IMR-90 (cell line): Measurements from ENCODE around the gene HMBS. TPM values are rescaled to one million over a fixed set of nuclear protein-coding genes. Genes with fewer than 3 reads are reported as not detected.

Experiments
- ATAC-seq: fragments of 200-7000 bp; cut with Tn5 transposase; 2 replicates; pipeline ENCODE4 v1.9.1; 2020; ENCODE audit warnings: low read depth, mild to moderate bottlenecking, moderate library complexity
- BruUV-seq: library from RNA; stranded (reverse); fragments of 400-500 nt; replicated peaks from 2 replicates; lab custom pipeline; 2021; lab: Mats Ljungman, UMichigan
- CTCF ChIA-PET: fragments of 300-600 bp; formaldehyde crosslinking; extraction: SDS; loops from one replicate; lab custom pipeline; 2021; ENCODE audit warnings: antibody characterized with exemption; lab: Yijun Ruan, JAX
- POLR2A ChIA-PET: fragments of 300-600 bp; sonication (Branson Sonifier 250); formaldehyde crosslinking; loops from one replicate; lab custom pipeline; 2022; ENCODE audit warnings: antibody characterized with exemption; ENCODE audit not compliant: unreplicated experiment; lab: Charles Lee
- DNase-seq: peaks from one replicate; pipeline ENCODE4 v3.0.0; 2013
- H2AFZ ChIP-seq: replicated peaks from 2 replicates; pipeline ENCODE3; 2013; ENCODE audit warnings: low read length, mild to moderate bottlenecking; ENCODE audit not compliant: poor library complexity
- H2AK5ac ChIP-seq: 2 replicates; pipeline ENCODE4 v1.6.1; 2013; ENCODE audit warnings: low read depth, low read length, inconsistent platforms
- H2AK9ac ChIP-seq: replicated peaks from 2 replicates; pipeline ENCODE3; 2013; ENCODE audit warnings: mild to moderate bottlenecking, low read depth, low read length, moderate library complexity; ENCODE audit not compliant: poor library complexity
- H2BK120ac ChIP-seq: 2 replicates; pipeline ENCODE4 v1.6.1; 2013; ENCODE audit warnings: low read depth, low read length, inconsistent platforms
- H2BK15ac ChIP-seq: 3 replicates; pipeline ENCODE4 v1.6.1; 2013; ENCODE audit warnings: low read depth, low read length, inconsistent platforms
- H2BK20ac ChIP-seq: 2 replicates; pipeline ENCODE4 v1.6.1; 2013; ENCODE audit warnings: low read depth, mild to moderate bottlenecking, inconsistent platforms, low read length, moderate library complexity
- H2BK5ac ChIP-seq: 2 replicates; pipeline ENCODE4 v1.6.1; 2013; ENCODE audit warnings: mild to moderate bottlenecking, low read depth, low read length, inconsistent platforms; ENCODE audit not compliant: poor library complexity, severe bottlenecking
- H3K14ac ChIP-seq: replicated peaks from 2 replicates; pipeline ENCODE4 v1.6.1; 2013; ENCODE audit warnings: low read depth, low read length, inconsistent platforms
- H3K18ac ChIP-seq: 2 replicates; pipeline ENCODE4 v1.6.1; 2013; ENCODE audit warnings: low read depth, low read length, control low read depth
- H3K23ac ChIP-seq: 2 replicates; pipeline ENCODE4 v1.6.1; 2013; ENCODE audit warnings: low read depth, low read length, inconsistent platforms
- H3K27ac ChIP-seq: 2 replicates; pipeline ENCODE4 v1.5.1; 2013; ENCODE audit warnings: mild to moderate bottlenecking, control low read depth, low read length; ENCODE audit not compliant: insufficient read depth
- H3K27me3 ChIP-seq: 2 replicates; pipeline ENCODE4 v1.6.1; 2013; ENCODE audit warnings: low read length; ENCODE audit not compliant: control insufficient read depth, insufficient read depth
- H3K36me3 ChIP-seq: 2 replicates; pipeline ENCODE4 v1.6.1; 2013; ENCODE audit warnings: low read length, mixed read lengths; ENCODE audit not compliant: control insufficient read depth, insufficient read depth
- H3K4ac ChIP-seq: 2 replicates; pipeline ENCODE4 v1.6.1; 2013; ENCODE audit warnings: low read depth, low read length, inconsistent platforms
- H3K4me1 ChIP-seq: 2 replicates; pipeline ENCODE4 v1.6.1; 2013; ENCODE audit warnings: low read length, mixed read lengths; ENCODE audit not compliant: control insufficient read depth, insufficient read depth
- H3K4me2 ChIP-seq: 2 replicates; pipeline ENCODE4 v1.6.1; 2013; ENCODE audit warnings: low read depth, mild to moderate bottlenecking, control low read depth, low read length, moderate library complexity
- H3K4me3 ChIP-seq: 2 replicates; pipeline ENCODE4 v1.5.1; 2013; ENCODE audit warnings: low read depth, mild to moderate bottlenecking, control low read depth, low read length, moderate library complexity; ENCODE audit not compliant: insufficient read depth
- H3K56ac ChIP-seq: 2 replicates; pipeline ENCODE4 v1.6.1; 2013; ENCODE audit warnings: low read length, inconsistent platforms; ENCODE audit not compliant: insufficient read depth; ENCODE audit errors: extremely low read depth
- H3K79me1 ChIP-seq, 2 experiments: 2 replicates each; pipeline ENCODE4 v1.6.1; 2013; ENCODE audit warnings: low read length in 2 of 2, inconsistent platforms in 1 of 2, low read depth in 1 of 2
- H3K9ac ChIP-seq: 2 replicates; pipeline ENCODE4 v1.6.1; 2013; ENCODE audit warnings: low read depth, low read length, control low read depth
- H3K9me1 ChIP-seq: 2 replicates; pipeline ENCODE4 v1.6.1; 2013; ENCODE audit warnings: low read length, inconsistent platforms; ENCODE audit not compliant: insufficient read depth
- H3K9me3 ChIP-seq: 2 replicates; pipeline ENCODE4 v1.6.1; 2013; ENCODE audit warnings: low read length; ENCODE audit not compliant: control insufficient read depth, insufficient read depth
- H4K20me1 ChIP-seq: 2 replicates; pipeline ENCODE4 v1.6.1; 2013; ENCODE audit warnings: low read length, inconsistent platforms; ENCODE audit not compliant: insufficient read depth
- H4K5ac ChIP-seq: 2 replicates; pipeline ENCODE4 v1.6.1; 2013; ENCODE audit warnings: mild to moderate bottlenecking, low read depth, low read length, control low read depth
- H4K8ac ChIP-seq, 2 experiments: 2 replicates each; pipeline ENCODE4 v1.6.1; 2013; ENCODE audit warnings: low read depth in 2 of 2, low read length in 2 of 2, control low read depth in 1 of 2, inconsistent platforms in 1 of 2
- H4K91ac ChIP-seq: 2 replicates; pipeline ENCODE4 v1.6.1; 2013; ENCODE audit warnings: low read depth, low read length, inconsistent platforms; ENCODE audit not compliant: insufficient read depth
- BHLHE40 ChIP-seq: fragments of 150-350 bp; IDR thresholded peaks from 2 replicates; pipeline ENCODE4 v1.6.1; 2016; ENCODE audit warnings: mild to moderate bottlenecking, low read depth, low read length
- CEBPB ChIP-seq: IDR thresholded peaks from 2 replicates; pipeline ENCODE4 v1.6.1; 2012; ENCODE audit warnings: low read depth, low read length, improper control_type of control experiment
- CHD1 ChIP-seq: IDR thresholded peaks from 2 replicates; pipeline ENCODE4 v1.6.1; 2012; ENCODE audit warnings: low read depth, low read length, improper control_type of control experiment
- ELK1 ChIP-seq: fragments of 150-350 bp; IDR thresholded peaks from 2 replicates; pipeline ENCODE4 v1.6.1; 2016; ENCODE audit warnings: low read depth, mild to moderate bottlenecking, low read length, moderate library complexity, borderline replicate concordance
- MAFK ChIP-seq: IDR thresholded peaks from 2 replicates; pipeline ENCODE4 v1.6.1; 2012; ENCODE audit warnings: low read depth, low read length, improper control_type of control experiment
- NFE2L2 ChIP-seq: fragments of 150-350 bp; IDR thresholded peaks from 2 replicates; pipeline ENCODE4 v1.6.1; 2016; ENCODE audit warnings: low read depth, mild to moderate bottlenecking, low read length
- RCOR1 ChIP-seq: IDR thresholded peaks from 2 replicates; pipeline ENCODE4 v1.6.1; 2012; ENCODE audit warnings: mild to moderate bottlenecking, low read length, improper control_type of control experiment; ENCODE audit not compliant: insufficient replicate concordance
- RFX5 ChIP-seq: IDR thresholded peaks from 2 replicates; pipeline ENCODE4 v1.8.0; 2012; ENCODE audit warnings: low read depth, mild to moderate bottlenecking, low read length, moderate library complexity
- SMC3 ChIP-seq: fragments of 150-350 bp; IDR thresholded peaks from 2 replicates; pipeline ENCODE4 v1.6.1; 2016; ENCODE audit warnings: low read depth, mild to moderate bottlenecking, antibody characterized with exemption, low read length, moderate library complexity
- WGBS, 2 experiments: methylation state at CpG; one replicate each; pipeline versions ENCODE4 v1.1.5 to v1.1.7; 2013; ENCODE audit warnings: missing lambda C conversion rate in 2 of 2; ENCODE audit not compliant: insufficient read length in 1 of 2; ENCODE audit errors: extremely low coverage in 2 of 2; 5-methylcytosine and 5-hydroxymethylcytosine counted together
- dilution Hi-C: fragments of 300-500 bp; cut with HindIII; formaldehyde crosslinking; loops from one replicate; pipeline ENCODE4 v1.14.3; 2018; ENCODE audit warnings: low sequenced_read_pairs; ENCODE audit not compliant: unreplicated experiment
- in situ Hi-C: fragments of 300-500 bp; cut with MboI; formaldehyde crosslinking; loops from 3 replicates; pipeline ENCODE4 v1.14.3; 2019; ENCODE audit warnings: low sequenced_read_pairs, inconsistent platforms, mixed read lengths
- intact Hi-C: fragments of 100-400 bp; cut with micrococcal nuclease; formaldehyde crosslinking; loops from 2 replicates; pipeline ENCODE4 v1.10.0; 2022
- polyA plus RNA-seq, 3 experiments: library from polyadenylated mRNA; depleted of rRNA; stranded (reverse); fragments of >200 nt; gene quantifications; 2 replicates each; pipeline ENCODE4 v1.2.3, GENCODE V29; 2012; ENCODE audit warnings: low replicate concordance in 1 of 3
- total RNA-seq: library from RNA; depleted of rRNA; stranded (reverse); fragments of >200 nt; gene quantifications from 2 replicates; pipeline ENCODE4 v1.2.3, GENCODE V29; 2012

HMBS gene
- total and polyA plus RNA-seq, 2 of the 4 experiments (the other 2 are of a cell fraction): 17.9 to 59.5 TPM

GRCh38 chr11:119093942-119094815 lies 9.5 kb downstream of the HMBS start:
- no peak overlapping the region for H2BK15ac ChIP-seq
- H3K79me1 ChIP-seq: peaks cover 3 to 45% of the 10 kb centered on the region in 2 experiments; a peak in 3 of 4 replicates
- H3K4me2 ChIP-seq: peak overlapping the region; percentile 94
- ChIA-PET CTCF (interaction anchor here (1.0 kb wide), 1 partner anchor 242 kb away, joined by 3 read pairs; no protein-coding TSS in a partner anchor), POLR2A (interaction anchor here (0.6 to 1.1 kb wide), 5 partner anchors 9 to 1224 kb away, joined by 3 to 10 read pairs (median 4); partner anchors contain the start of gene HMBS)
- H3K4me1 ChIP-seq: peaks cover 14% of the 10 kb centered on the region
- DNase-seq (peak; percentile 38), ATAC-seq (peak; percentile 4)
- H3K56ac ChIP-seq: peak overlapping the region; percentile 54; the same call in 1 of the 2 replicates
- H4K91ac ChIP-seq: no peak overlapping the region; the same call in 1 of the 2 replicates
- peak overlapping the region; percentile 57 for H3K4me3 ChIP-seq
- dilution Hi-C loops (no loop called here), intact Hi-C loops (loop anchor here (1.0 to 2.0 kb wide), 3 partner anchors 9 to 229 kb away; no protein-coding TSS in a partner anchor), in situ Hi-C loops (no loop called here)
- H2BK20ac ChIP-seq: no peak overlapping the region
- no peak overlapping the region for H2BK120ac ChIP-seq
- H3K36me3 ChIP-seq: peaks cover 30% of the 10 kb centered on the region
- H4K8ac ChIP-seq: peak overlapping the region in 1 of 2 experiments; percentile 7; a peak in 1 of 4 replicates
- TSS peak; percentile 56 for BruUV-seq
- H3K27me3 ChIP-seq: no peaks in the 10 kb centered on the region
- peak overlapping the region; percentile 93 for H2AK9ac ChIP-seq
- H3K23ac ChIP-seq: peak overlapping the region; percentile 88
- peak overlapping the region; percentile 66 for H3K4ac ChIP-seq
- H3K9me3 ChIP-seq: no peaks in the 10 kb centered on the region
- peak overlapping the region; percentile 54 for H2AK5ac ChIP-seq
- TF ChIP-seq MAFK (no peak), CHD1 (no peak), SMC3 (no peak), BHLHE40 (no peak), NFE2L2 (no peak), RCOR1 (no peak), ELK1 (no peak), CEBPB (no peak), RFX5 (no peak)
- H3K9me1 ChIP-seq: peaks cover 10% of the 10 kb centered on the region; the same call in 1 of the 2 replicates
- peak overlapping the region; percentile 72 for H3K14ac ChIP-seq
- peak overlapping the region; percentile 80 for H2AFZ ChIP-seq
- H4K5ac ChIP-seq: 0 out of 2 replicates have a peak overlapping the region, but pooled peaks have one; percentile 17
- WGBS, 2 experiments: 0% methylated on average over 22 of the region's 81 CpGs; no CpG with 5 or more reads in 1 of the 2 experiments
- H3K27ac ChIP-seq: peak overlapping the region; percentile 44
- peak overlapping the region; percentile 56 for H2BK5ac ChIP-seq
- H3K9ac ChIP-seq: peak overlapping the region; percentile 89
- no peak overlapping the region for H3K18ac ChIP-seq
- H4K20me1 ChIP-seq: peaks cover 25% of the 10 kb centered on the region
